ENCODE data around the gene GDF15. TPM values are rescaled to one million over a fixed set of nuclear protein-coding genes. Genes with fewer than 3 reads are reported as not detected.
A peak's percentile ranks its signal among the peaks of the same experiment; 100 is the strongest.

Gene GDF15
- total RNA-seq, 1 experiment from 2014 or later = 27.3 TPM

DNA sequence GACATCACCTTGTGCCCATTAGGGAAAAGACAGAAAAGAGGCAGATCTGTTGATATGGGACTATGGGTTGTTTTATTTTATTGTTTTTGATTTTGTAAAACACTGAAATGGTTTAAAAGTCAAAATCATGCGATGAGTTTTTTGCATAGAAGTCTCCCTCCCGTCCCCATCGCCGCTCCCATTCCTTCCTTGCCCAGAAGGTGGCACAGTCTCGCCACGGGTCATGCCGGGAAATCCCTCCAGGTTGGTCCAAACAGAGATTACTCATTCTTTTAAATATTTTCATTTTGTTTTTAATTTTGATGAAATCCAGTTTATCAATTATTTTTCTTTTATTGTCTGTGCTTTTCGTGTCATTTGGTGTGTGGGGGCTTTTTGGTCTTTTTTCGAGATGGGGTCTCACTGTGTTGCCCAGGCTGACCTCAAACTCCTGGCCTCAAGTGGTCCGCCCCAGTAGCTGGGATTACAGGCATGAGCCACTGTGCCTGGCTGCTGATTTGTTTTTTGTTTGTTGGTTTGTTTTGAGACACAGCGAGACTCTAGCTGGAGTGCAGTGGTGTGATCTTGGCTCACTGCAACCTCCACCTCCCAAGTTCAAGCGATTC, 36.3 kb upstream of the GDF15 start:
- Mint-ChIP-seq H3K36me3 (peaks cover 28% of the 10 kb centered on the region), H3K27ac (peak overlapping the region; percentile 19; the same call in 1 of the 2 replicates), H3K4me3 (no peak overlapping the region), H3K27me3 (ENCODE audit: low read depth) (no peaks in the 10 kb centered on the region), H3K9me3 (no peaks in the 10 kb centered on the region), H3K4me1 (peaks cover 27% of the 10 kb centered on the region)
- DNase-seq (ENCODE audit: low spot score) (peak; percentile 71), ATAC-seq (0 out of 2 replicates have a peak, but pooled peaks have one; percentile 40)
- ChIA-PET CTCF (interaction anchor here (0.5 to 2.7 kb wide), 15 partner anchors 10 to 165 kb away, joined by 3 to 25 read pairs (median 5); partner anchors contain the start of genes GDF15 and RAB3A), POLR2A (no interaction called here)
- no peak for TF ChIP-seq SMAD4 (CRISPR knock-in tag; IDR thresholded peaks at IDR 0.05)
- no peak for TF ChIP-seq NR1H2 (CRISPR knock-in tag; IDR thresholded peaks at IDR 0.05)
- TF ChIP-seq GRHL2 (CRISPR knock-in tag; IDR thresholded peaks at IDR 0.05; ENCODE audit: insufficient replicate concordance, severe bottlenecking) = no peak
- TF ChIP-seq GABPB1 (CRISPR knock-in tag; IDR thresholded peaks at IDR 0.05) = peak; percentile 24; the same call in 1 of the 2 replicates
- TF ChIP-seq TP53 (CRISPR knock-in tag; IDR thresholded peaks at IDR 0.05) = no peak
- TF ChIP-seq GTF2I (CRISPR knock-in tag; conservative IDR thresholded peaks at IDR 0.05) = peak; percentile 58
- TF ChIP-seq, protein P1, sequence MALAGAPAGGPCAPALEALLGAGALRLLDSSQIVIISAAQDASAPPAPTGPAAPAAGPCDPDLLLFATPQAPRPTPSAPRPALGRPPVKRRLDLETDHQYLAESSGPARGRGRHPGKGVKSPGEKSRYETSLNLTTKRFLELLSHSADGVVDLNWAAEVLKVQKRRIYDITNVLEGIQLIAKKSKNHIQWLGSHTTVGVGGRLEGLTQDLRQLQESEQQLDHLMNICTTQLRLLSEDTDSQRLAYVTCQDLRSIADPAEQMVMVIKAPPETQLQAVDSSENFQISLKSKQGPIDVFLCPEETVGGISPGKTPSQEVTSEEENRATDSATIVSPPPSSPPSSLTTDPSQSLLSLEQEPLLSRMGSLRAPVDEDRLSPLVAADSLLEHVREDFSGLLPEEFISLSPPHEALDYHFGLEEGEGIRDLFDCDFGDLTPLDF (CRISPR knock-in tag; IDR thresholded peaks at IDR 0.05) = no peak
- TF ChIP-seq, protein P2, sequence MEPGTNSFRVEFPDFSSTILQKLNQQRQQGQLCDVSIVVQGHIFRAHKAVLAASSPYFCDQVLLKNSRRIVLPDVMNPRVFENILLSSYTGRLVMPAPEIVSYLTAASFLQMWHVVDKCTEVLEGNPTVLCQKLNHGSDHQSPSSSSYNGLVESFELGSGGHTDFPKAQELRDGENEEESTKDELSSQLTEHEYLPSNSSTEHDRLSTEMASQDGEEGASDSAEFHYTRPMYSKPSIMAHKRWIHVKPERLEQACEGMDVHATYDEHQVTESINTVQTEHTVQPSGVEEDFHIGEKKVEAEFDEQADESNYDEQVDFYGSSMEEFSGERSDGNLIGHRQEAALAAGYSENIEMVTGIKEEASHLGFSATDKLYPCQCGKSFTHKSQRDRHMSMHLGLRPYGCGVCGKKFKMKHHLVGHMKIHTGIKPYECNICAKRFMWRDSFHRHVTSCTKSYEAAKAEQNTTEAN (CRISPR knock-in tag; IDR thresholded peaks at IDR 0.05) = no peak
- no peak for TF ChIP-seq NFYB (CRISPR knock-in tag; conservative IDR thresholded peaks at IDR 0.05; ENCODE audit: low read depth)
- TF ChIP-seq RELA (CRISPR knock-in tag; IDR thresholded peaks at IDR 0.05; ENCODE audit: borderline replicate concordance) = no peak
- TF ChIP-seq ZNF671 (CRISPR knock-in tag; IDR thresholded peaks at IDR 0.05) = no peak
- TF ChIP-seq, protein P3, sequence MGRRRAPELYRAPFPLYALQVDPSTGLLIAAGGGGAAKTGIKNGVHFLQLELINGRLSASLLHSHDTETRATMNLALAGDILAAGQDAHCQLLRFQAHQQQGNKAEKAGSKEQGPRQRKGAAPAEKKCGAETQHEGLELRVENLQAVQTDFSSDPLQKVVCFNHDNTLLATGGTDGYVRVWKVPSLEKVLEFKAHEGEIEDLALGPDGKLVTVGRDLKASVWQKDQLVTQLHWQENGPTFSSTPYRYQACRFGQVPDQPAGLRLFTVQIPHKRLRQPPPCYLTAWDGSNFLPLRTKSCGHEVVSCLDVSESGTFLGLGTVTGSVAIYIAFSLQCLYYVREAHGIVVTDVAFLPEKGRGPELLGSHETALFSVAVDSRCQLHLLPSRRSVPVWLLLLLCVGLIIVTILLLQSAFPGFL (CRISPR knock-in tag; IDR thresholded peaks at IDR 0.05; ENCODE audit: borderline replicate concordance) = no peak
- no peak for TF ChIP-seq FOXJ3 (CRISPR knock-in tag; IDR thresholded peaks at IDR 0.05; ENCODE audit: borderline replicate concordance)
- peak; percentile 96 for TF ChIP-seq ZNF121 (CRISPR knock-in tag; IDR thresholded peaks at IDR 0.05)
- TF ChIP-seq, protein P4, sequence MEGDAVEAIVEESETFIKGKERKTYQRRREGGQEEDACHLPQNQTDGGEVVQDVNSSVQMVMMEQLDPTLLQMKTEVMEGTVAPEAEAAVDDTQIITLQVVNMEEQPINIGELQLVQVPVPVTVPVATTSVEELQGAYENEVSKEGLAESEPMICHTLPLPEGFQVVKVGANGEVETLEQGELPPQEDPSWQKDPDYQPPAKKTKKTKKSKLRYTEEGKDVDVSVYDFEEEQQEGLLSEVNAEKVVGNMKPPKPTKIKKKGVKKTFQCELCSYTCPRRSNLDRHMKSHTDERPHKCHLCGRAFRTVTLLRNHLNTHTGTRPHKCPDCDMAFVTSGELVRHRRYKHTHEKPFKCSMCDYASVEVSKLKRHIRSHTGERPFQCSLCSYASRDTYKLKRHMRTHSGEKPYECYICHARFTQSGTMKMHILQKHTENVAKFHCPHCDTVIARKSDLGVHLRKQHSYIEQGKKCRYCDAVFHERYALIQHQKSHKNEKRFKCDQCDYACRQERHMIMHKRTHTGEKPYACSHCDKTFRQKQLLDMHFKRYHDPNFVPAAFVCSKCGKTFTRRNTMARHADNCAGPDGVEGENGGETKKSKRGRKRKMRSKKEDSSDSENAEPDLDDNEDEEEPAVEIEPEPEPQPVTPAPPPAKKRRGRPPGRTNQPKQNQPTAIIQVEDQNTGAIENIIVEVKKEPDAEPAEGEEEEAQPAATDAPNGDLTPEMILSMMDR (IDR thresholded peaks at IDR 0.05) = 0 out of 2 replicates have a peak, but pooled peaks have one; percentile 18

DNA sequence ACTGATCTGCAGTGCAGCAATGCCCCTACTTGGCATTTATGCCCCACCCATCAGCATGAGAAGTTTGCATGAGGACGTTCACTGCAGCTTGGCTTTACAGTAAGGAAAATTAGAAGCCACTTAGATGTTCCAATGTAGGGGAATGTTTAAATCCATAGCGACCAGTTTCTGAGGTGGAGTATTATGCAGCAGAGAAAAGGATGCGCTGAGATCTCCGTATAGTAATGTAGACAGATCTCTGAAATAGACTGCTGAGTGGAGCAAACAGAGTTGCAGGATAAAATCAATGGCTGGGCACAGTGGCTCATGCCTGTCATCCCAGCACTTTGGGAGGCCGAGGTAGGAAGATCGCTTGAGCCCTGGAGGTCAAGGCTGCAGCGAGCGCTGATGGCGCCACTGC, 35.5 kb upstream of the GDF15 start:
- Mint-ChIP-seq H3K27ac (peak overlapping the region; percentile 22), H3K27me3 (ENCODE audit: low read depth) (no peaks in the 10 kb centered on the region), H3K4me3 (no peak overlapping the region), H3K36me3 (peaks cover 26% of the 10 kb centered on the region), H3K4me1 (peaks cover 19% of the 10 kb centered on the region), H3K9me3 (no peaks in the 10 kb centered on the region)
- ATAC-seq = no peak
- POLR2A ChIA-PET = no interaction called here
- CTCF ChIA-PET = interaction anchor here (1.1 to 2.7 kb wide), 7 partner anchors 11 to 146 kb away, joined by 3 to 25 read pairs (median 7); partner anchors contain the start of genes GDF15 and RAB3A
- DNase-seq (ENCODE audit: low spot score) = no peak
- no peak for TF ChIP-seq NR3C1 (CRISPR knock-in tag; conservative IDR thresholded peaks at IDR 0.05; ENCODE audit: low read depth)
- TF ChIP-seq FOXJ3 (CRISPR knock-in tag; IDR thresholded peaks at IDR 0.05; ENCODE audit: borderline replicate concordance) = no peak
- TF ChIP-seq FOXP1 (CRISPR knock-in tag; IDR thresholded peaks at IDR 0.05; ENCODE audit: borderline replicate concordance) = no peak
- TF ChIP-seq, protein P5, sequence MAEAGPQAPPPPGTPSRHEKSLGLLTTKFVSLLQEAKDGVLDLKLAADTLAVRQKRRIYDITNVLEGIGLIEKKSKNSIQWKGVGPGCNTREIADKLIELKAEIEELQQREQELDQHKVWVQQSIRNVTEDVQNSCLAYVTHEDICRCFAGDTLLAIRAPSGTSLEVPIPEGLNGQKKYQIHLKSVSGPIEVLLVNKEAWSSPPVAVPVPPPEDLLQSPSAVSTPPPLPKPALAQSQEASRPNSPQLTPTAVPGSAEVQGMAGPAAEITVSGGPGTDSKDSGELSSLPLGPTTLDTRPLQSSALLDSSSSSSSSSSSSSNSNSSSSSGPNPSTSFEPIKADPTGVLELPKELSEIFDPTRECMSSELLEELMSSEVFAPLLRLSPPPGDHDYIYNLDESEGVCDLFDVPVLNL (CRISPR knock-in tag; IDR thresholded peaks at IDR 0.05; ENCODE audit: borderline replicate concordance, low read depth) = no peak
- no peak for TF ChIP-seq GTF2I (CRISPR knock-in tag; conservative IDR thresholded peaks at IDR 0.05)
- TF ChIP-seq, protein P3 (CRISPR knock-in tag; IDR thresholded peaks at IDR 0.05; ENCODE audit: borderline replicate concordance) = no peak
- TF ChIP-seq, protein P6, sequence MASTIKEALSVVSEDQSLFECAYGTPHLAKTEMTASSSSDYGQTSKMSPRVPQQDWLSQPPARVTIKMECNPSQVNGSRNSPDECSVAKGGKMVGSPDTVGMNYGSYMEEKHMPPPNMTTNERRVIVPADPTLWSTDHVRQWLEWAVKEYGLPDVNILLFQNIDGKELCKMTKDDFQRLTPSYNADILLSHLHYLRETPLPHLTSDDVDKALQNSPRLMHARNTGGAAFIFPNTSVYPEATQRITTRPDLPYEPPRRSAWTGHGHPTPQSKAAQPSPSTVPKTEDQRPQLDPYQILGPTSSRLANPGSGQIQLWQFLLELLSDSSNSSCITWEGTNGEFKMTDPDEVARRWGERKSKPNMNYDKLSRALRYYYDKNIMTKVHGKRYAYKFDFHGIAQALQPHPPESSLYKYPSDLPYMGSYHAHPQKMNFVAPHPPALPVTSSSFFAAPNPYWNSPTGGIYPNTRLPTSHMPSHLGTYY (CRISPR knock-in tag; IDR thresholded peaks at IDR 0.05) = no peak
- TF ChIP-seq IRF2 (CRISPR knock-in tag; IDR thresholded peaks at IDR 0.05; ENCODE audit: borderline replicate concordance, low read depth) = no peak
- no peak for TF ChIP-seq MXD4 (CRISPR knock-in tag; IDR thresholded peaks at IDR 0.05; ENCODE audit: borderline replicate concordance)
- TF ChIP-seq GRHL2 (CRISPR knock-in tag; IDR thresholded peaks at IDR 0.05; ENCODE audit: insufficient replicate concordance, severe bottlenecking) = no peak
- no peak for TF ChIP-seq TCF7 (CRISPR knock-in tag; IDR thresholded peaks at IDR 0.05; ENCODE audit: low read depth)
- TF ChIP-seq ZNF232 (CRISPR knock-in tag; IDR thresholded peaks at IDR 0.05) = no peak

Measured in WTC11 (cell line).